ENCODE data around the gene PARVA.

Gene PARVA

DNA sequence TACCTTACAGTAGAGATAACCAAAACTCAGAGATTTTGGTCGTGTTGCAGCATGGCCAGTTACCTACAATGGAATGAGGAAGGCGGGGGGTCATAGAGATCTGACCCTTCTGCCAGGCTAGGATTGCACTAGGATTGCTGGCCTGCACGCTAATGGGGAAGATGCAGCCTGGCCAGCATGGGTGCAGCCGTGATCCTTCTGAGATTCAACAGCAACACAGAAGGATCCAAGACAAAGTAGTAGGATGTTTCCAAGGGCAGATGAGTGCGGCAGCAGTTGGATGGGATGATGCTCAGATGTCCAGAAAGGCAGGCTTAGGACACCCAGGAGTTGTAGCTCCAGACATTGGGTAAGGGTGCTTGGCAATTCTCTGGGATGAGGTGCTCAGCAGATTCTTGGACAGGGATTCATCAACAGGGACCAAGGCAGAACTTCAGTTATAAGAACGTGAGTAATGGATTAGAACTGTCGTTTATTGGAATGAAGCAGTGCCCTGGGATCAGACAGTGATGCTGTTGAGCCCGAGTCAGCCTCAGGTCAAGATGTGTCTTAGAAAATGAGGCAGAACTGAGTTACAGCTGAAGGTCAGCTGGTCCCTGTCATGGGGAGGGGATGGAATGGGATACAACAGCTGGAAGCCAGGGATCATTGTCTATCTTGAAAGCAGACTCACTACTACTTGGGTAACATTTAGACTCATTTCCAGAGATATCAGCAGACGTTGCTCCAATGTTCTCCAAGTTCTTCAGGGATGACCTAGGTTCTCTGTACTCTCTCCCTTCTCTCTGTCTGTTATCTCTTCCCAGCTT, 71.0 kb downstream of the PARVA start:
- no peaks in the 10 kb centered on the region for H3K4me1 ChIP-seq
- no peaks in the 10 kb centered on the region for H4K20me1 ChIP-seq
- no peak for TF ChIP-seq Cebpa-rat (IDR thresholded peaks at IDR 0.05)
- H3K9me3 ChIP-seq (replicated peaks in 1 of 11), result no peaks in the 10 kb centered on the region
- H3K27me3 ChIP-seq, result no peaks in the 10 kb centered on the region
- H3K9ac ChIP-seq, result no peak overlapping the region
- H3K27ac ChIP-seq, result no peak overlapping the region
- no peaks in the 10 kb centered on the region for H3K36me3 ChIP-seq
- H3K4me3 ChIP-seq, result no peak overlapping the region
- no peak overlapping the region for H3K4me2 ChIP-seq

DNA sequence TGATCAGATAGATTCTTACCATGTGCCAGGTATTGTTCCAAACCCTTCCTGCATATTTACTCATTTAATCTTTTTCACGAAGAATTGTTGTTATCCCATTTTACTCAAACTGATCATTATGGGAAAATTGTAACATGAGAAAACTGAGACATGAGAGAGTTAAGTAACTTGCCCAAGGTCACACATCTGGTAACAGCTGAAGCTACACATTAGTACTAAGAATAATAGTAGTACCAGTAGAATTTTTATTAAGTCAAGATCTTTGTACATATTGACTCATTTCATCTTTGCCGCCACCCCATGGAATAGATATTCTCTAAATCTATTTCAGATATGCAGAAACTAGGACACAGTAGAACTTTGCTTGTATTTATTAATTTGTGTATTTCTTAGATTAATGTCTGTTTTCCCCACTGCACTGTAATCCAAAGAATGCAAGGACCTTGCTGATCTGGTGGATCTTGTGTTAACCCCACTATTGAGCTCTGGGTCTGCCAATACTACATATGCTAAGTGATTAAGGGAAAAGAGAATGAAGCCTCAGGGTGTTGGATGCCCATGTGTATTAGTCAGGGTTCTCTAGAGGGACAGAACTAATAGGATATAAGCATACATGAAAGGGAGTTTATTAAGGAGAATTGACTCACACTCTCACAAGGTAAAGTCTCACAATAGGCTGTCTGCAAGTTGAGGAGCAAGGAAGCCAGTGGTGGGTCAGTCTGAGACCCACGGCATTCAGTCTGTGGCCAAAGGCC, 72.8 kb downstream of the PARVA start:
- Histone ChIP-seq H3K36me3 (no peaks in the 10 kb centered on the region), H3K27me3 (no peaks in the 10 kb centered on the region), H3K9me3 (replicated peaks in 1 of 11) (no peaks in the 10 kb centered on the region), H3K9ac (no peak overlapping the region), H3K4me1 (peaks cover 0 to 8% (median 0%) of the 10 kb centered on the region in 10 experiments; a peak in 2 of 20 replicates), H4K20me1 (no peaks in the 10 kb centered on the region), H3K4me2 (no peak overlapping the region), H3K4me3 (no peak overlapping the region), H3K27ac (no peak overlapping the region)
- no peak for TF ChIP-seq Cebpa-rat (IDR thresholded peaks at IDR 0.05)

DNA sequence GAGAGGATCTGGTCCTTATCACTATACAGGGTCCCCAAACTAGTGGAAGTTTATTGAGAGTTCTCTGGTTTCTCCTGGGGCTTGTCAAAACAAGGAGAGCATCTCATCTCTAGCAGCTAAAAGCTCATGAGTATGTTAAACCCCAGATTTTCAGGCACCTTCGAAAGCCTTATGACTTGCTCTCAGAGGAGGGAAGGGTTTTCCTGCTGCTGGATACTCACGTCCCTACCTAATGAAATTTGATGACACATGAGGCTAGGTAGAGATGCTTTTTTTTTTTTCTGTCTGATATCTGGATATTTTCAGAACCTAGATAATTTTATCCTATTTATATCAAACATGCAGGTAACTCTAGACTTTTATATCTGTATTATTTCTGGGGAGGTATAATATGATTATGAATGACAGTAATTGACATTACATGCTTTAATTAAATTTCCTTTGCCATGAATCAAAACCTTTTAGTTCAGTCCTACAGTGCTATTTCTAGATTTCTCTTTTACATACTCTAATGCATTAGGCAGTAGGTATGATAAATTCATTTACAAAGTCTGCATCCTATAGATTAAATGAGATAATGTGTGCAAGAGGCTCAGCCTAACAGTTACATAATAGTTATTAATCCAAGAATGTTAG, 73.9 kb downstream of the PARVA start:
- H3K27ac ChIP-seq, result no peak overlapping the region
- no peak overlapping the region for H3K4me3 ChIP-seq
- H3K4me2 ChIP-seq, result no peak overlapping the region
- no peaks in the 10 kb centered on the region for H3K27me3 ChIP-seq
- H3K9me3 ChIP-seq (replicated peaks in 1 of 11), result no peaks in the 10 kb centered on the region
- no peak for TF ChIP-seq Cebpa-rat (IDR thresholded peaks at IDR 0.05)
- no peaks in the 10 kb centered on the region for H3K36me3 ChIP-seq
- no peaks in the 10 kb centered on the region for H4K20me1 ChIP-seq
- peaks cover 0 to 8% (median 0%) of the 10 kb centered on the region in 10 experiments; a peak in 2 of 20 replicates for H3K4me1 ChIP-seq
- H3K9ac ChIP-seq, result no peak overlapping the region

DNA sequence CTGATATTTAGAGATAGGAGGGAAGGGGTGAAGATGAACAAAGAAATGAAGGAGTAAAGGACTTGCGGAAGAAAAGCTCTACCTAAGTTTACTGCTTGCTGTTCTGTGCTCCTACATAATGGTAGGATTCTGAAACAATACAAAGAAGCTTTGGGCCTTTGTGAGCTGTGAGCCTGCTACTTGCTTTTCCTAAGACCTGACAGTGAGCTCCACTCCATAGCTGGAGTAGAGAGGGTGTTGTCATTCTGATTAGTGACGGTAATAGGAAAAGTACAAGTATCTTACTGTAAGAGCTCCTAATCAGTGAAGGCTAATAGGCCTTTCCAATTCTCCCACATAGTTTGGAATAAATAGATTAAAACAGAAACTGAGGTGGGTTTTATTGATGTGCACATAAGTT, 75.9 kb downstream of the PARVA start:
- Histone ChIP-seq H4K20me1 (no peaks in the 10 kb centered on the region), H3K9ac (no peak overlapping the region), H3K27ac (no peak overlapping the region), H3K27me3 (no peaks in the 10 kb centered on the region), H3K4me2 (no peak overlapping the region), H3K4me1 (peaks cover 0 to 8% (median 0%) of the 10 kb centered on the region in 10 experiments; a peak in 3 of 20 replicates), H3K36me3 (no peaks in the 10 kb centered on the region), H3K4me3 (no peak overlapping the region), H3K9me3 (replicated peaks in 1 of 11) (no peaks in the 10 kb centered on the region)
- no peak for TF ChIP-seq Cebpa-rat (IDR thresholded peaks at IDR 0.05)

DNA sequence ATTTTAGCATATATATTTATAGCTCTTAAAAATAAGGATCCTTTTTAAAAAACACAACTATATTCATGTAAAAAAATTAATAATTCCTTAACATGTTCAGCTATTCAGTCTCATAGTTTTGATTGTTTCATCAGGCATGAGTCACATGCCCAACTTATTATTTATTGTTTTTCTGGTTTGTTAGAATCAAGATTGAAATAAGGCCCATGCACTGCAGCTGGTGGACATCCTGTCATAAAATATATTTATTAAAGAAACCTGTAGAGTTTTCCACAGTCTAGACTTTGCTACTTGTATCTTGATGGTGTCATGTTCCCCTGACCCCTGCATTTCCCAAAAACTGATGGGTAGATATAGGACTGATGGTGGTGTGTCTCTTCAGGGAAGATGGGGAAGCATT, 77.4 kb downstream of the PARVA start:
- no peak overlapping the region for H3K27ac ChIP-seq
- no peak overlapping the region for H3K9ac ChIP-seq
- H3K9me3 ChIP-seq (replicated peaks in 1 of 11), result no peaks in the 10 kb centered on the region
- no peaks in the 10 kb centered on the region for H4K20me1 ChIP-seq
- H3K4me3 ChIP-seq, result no peak overlapping the region
- H3K27me3 ChIP-seq, result no peaks in the 10 kb centered on the region
- no peaks in the 10 kb centered on the region for H3K36me3 ChIP-seq
- no peak for TF ChIP-seq Cebpa-rat (IDR thresholded peaks at IDR 0.05)
- no peak overlapping the region for H3K4me2 ChIP-seq
- peaks cover 0 to 9% (median 0%) of the 10 kb centered on the region in 10 experiments; a peak in 3 of 20 replicates for H3K4me1 ChIP-seq

DNA sequence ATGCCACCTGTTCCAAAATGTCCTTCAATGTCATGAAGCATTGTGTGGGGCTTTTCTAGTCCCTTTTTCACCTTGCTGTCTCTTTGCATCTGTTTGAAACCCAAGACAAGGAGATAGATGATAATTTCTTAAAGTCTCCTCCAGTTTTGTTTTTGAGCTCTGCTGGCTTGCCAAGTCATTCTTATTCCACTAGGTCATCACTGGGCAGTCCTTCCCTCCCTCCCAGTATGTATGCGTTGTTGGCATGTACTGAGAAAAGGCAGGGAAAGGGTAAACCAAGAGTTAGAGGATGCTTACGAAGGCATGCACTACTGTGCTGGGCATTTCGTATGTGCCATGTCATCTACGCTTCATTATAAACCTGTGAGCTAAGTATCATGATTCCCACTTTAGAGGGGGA, 78.6 kb downstream of the PARVA start:
- H3K36me3 ChIP-seq, result no peaks in the 10 kb centered on the region
- no peaks in the 10 kb centered on the region for H3K27me3 ChIP-seq
- no peaks in the 10 kb centered on the region for H3K9me3 ChIP-seq (replicated peaks in 1 of 11)
- no peak overlapping the region for H3K9ac ChIP-seq
- H3K4me2 ChIP-seq, result no peak overlapping the region
- H3K4me1 ChIP-seq, result peaks cover 0 to 9% (median 0%) of the 10 kb centered on the region in 10 experiments; a peak in 3 of 20 replicates
- TF ChIP-seq Cebpa-rat (IDR thresholded peaks at IDR 0.05), result no peak
- H3K4me3 ChIP-seq, result no peak overlapping the region
- H3K27ac ChIP-seq, result no peak overlapping the region
- no peaks in the 10 kb centered on the region for H4K20me1 ChIP-seq

DNA sequence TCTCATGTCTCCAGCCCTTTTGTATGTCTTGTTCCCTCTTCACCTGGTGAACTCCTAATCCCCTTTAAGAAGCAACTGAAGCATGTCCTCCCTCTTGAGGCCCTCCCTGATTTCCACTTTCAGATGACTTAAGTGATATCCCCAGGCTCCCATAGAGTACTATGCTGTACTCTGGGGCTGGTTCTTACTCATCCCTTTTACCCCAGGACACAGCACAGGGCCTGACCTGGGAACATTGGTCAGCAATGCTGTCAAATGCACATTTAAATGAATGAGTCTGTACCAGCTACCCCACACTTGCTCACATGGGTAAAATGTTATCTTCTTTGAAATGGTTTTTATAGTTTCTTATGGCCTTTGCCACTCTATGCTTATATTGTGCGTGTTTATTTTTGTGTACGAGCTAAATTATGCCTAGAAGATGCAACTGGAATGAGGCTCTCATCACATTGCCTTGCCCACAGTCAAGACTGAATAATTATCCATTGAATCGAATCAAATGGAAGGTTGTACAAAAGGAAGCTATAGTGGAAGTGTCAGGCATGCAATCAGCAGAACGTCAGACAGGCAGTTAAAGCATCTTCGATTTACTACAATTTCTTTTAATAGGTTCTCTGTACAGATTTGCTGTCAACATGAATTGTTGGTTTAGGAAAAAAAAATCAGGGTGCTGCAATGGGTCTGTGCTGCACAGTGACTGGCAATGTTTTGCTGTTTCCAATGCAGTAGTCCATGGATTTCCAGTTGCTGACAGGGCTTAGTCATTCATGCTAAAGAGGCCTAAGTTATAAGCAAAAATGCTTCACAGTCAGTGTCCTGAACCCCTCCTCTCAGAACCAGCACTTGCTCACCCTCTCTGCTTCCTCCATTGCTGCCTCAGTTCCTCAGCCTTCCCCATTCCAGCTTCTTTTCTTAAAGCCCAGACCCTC, 79.5 kb downstream of the PARVA start:
- H3K4me1 ChIP-seq, result peaks cover 0 to 9% (median 0%) of the 10 kb centered on the region in 10 experiments; a peak in 3 of 20 replicates
- H4K20me1 ChIP-seq, result no peaks in the 10 kb centered on the region
- no peak overlapping the region for H3K4me2 ChIP-seq
- no peak for TF ChIP-seq Cebpa-rat (IDR thresholded peaks at IDR 0.05)
- no peaks in the 10 kb centered on the region for H3K9me3 ChIP-seq (replicated peaks in 1 of 11)
- no peak overlapping the region for H3K9ac ChIP-seq
- no peaks in the 10 kb centered on the region for H3K36me3 ChIP-seq
- H3K4me3 ChIP-seq, result no peak overlapping the region
- H3K27ac ChIP-seq, result no peak overlapping the region
- H3K27me3 ChIP-seq, result no peaks in the 10 kb centered on the region

DNA sequence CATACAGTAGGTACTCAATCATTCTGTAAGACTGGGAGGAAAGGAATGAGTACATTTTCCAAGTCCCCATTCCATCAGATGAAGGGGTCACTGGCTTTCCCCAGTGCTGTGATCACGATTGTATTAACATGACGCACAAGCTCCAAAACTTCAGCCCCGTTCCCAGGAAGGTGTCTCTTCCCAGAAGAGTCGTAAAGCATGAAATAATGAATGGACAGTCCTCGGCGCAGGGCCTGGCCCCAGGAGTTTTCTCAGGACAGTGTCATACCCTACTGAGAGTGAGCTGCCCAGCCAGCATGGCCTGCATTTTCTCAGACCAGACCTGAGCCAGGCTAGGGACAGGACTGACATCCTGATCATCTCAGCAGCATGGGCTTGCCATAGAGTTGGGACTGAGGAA, 80.7 kb downstream of the PARVA start:
- Histone ChIP-seq H3K36me3 (no peaks in the 10 kb centered on the region), H3K27me3 (no peaks in the 10 kb centered on the region), H3K9ac (no peak overlapping the region), H3K4me2 (no peak overlapping the region), H3K4me3 (no peak overlapping the region), H4K20me1 (no peaks in the 10 kb centered on the region), H3K4me1 (peaks cover 0 to 9% (median 0%) of the 10 kb centered on the region in 10 experiments; a peak in 3 of 20 replicates), H3K27ac (no peak overlapping the region), H3K9me3 (replicated peaks in 1 of 11) (no peaks in the 10 kb centered on the region)
- no peak for TF ChIP-seq Cebpa-rat (IDR thresholded peaks at IDR 0.05)
